Activated effector memory CD4-positive, alpha-beta T cell treated with anti-CD3 and anti-CD28 coated beads, Interleukin-2, amount 50 U/mL, for 16 hours (primary cell): ENCODE results near the gene LRRC10B.

ENCODE experiments used
- DNase-seq: peaks from one replicate; pipeline ENCODE4 v3.0.0-alpha.2; 2020

LRRC10B gene

GRCh38 chr11:61487342-61488025 is 21.1 kb upstream of the LRRC10B start:
- DNase-seq: no peak

GRCh38 chr11:61488651-61489291 is 19.8 kb upstream of the LRRC10B start:
- no peak for DNase-seq

- DNase-seq: no peak
These were observed 18.5 kb upstream of the LRRC10B start for GRCh38 chr11:61489833-61490721.

GRCh38 chr11:61491736-61492395 is 16.7 kb upstream of the LRRC10B start:
- DNase-seq: no peak

- DNase-seq: no peak
These were observed 14.1 kb upstream of the LRRC10B start for GRCh38 chr11:61494381-61494961.

- no peak for DNase-seq
These were observed 12.5 kb upstream of the LRRC10B start for GRCh38 chr11:61495801-61496601.

- DNase-seq: no peak
These were observed 11.7 kb upstream of the LRRC10B start for GRCh38 chr11:61496602-61497400.

GRCh38 chr11:61497473-61497872 is 11.1 kb upstream of the LRRC10B start:
- no peak for DNase-seq

- no peak for DNase-seq
These were observed 10.7 kb upstream of the LRRC10B start for GRCh38 chr11:61497876-61498275.

- DNase-seq: no peak
These were observed 9.7 kb upstream of the LRRC10B start for GRCh38 chr11:61498767-61499341.

GRCh38 chr11:61499816-61500491 is 8.6 kb upstream of the LRRC10B start:
- DNase-seq: no peak

- no peak for DNase-seq
These were observed 6.0 kb upstream of the LRRC10B start for GRCh38 chr11:61502522-61502921.

GRCh38 chr11:61503135-61503770 is 5.3 kb upstream of the LRRC10B start:
- no peak for DNase-seq

GRCh38 chr11:61505106-61505505 is 3.4 kb upstream of the LRRC10B start:
- DNase-seq: no peak

GRCh38 chr11:61505640-61506155 is 2.9 kb upstream of the LRRC10B start:
- no peak for DNase-seq

GRCh38 chr11:61507012-61507768 is 1.4 kb upstream of the LRRC10B start:
- no peak for DNase-seq

- DNase-seq: peak; percentile 83
These were observed 787 bp downstream of the LRRC10B start for GRCh38 chr11:61509043-61510029.
